HG02981 (cell line): ENCODE results near the gene FNDC10.

ENCODE experiments used
- ATAC-seq: cut with Tn5 transposase; IDR thresholded peaks from one replicate; pipeline ENCODE4 v1.9.1; 2021; ENCODE audit warnings: mild to moderate bottlenecking, moderate library complexity; ENCODE audit not compliant: unreplicated experiment

Gene FNDC10

DNA sequence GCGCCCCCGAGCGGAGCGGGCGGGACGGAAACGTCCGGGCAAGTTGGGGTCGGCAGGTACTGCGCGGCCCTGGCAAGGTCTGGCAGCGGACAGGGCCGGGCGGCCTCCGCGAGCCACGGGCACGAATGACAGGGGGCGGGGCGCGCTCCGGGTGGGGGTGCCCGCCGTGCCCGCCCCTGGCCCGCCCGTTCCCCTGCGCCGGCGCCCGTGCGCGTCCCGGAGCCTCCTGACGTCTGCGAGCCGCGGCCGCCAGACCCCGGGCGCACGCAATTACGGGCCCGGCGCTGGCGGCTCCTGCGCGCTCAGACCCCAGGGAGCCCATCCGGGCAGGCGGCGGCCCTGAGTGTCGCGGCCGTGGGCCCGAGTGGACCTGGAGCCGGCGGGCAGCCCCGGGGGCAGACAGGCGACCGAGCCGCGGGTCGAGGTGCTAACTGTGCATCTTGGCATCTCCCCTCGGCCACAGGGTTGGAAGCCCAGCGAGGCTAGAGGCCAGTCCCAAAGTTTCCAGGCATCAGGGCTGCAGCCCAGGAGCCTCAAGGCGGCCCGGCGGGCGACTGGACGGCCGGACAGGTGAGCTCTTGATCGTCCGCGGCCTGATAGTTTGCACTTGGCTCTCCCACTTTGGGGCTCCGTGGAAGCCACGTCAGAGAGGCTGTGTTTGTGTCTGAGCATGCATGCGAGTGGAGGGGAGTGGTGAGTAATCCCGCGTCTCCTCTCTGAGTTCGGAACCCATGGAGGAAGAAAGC, 16.3 kb upstream of the FNDC10 start:
- ATAC-seq = peak; percentile 14

DNA sequence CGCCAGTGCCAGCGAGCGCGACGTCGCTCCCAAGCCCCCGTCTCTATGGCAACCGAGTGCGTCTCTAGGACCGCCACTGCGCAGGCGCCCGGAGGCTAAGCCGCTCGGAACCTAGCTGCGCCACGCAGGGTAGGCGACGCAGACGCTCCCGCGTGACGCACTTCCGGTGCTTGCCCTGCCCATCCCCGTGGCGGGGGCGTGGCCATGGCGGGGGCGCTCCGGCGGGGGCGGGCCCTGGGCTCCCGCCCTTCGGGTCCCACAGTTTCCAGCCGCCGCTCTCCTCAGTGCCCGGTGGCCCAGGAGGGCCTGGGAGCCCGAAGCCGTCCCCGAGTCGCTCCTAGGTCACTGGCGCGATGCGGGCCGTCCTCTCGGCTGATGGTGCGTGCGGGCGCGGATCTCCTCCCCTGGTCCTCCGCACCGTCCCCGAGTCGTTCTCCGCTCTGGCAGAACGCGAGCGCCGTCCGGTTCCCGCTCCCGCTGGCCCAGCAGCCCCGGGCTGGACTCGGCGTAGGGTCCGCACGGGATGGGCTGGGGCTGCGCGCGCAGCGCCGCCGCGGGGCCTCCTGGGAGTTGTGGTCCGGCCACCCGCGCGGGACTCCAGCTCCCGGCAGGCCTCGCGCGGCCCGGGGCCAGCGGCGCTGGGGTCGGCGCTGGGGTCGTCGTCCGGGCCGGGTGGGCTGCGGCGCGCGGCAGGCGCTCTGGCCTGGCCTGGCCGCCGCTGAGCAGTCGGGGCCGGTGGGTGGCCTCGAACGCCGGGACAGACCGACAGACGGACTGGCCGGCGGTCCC, 15.5 kb upstream of the FNDC10 start, which contains the start of gene MIB2:
Gene MIB2 (plus strand): TSS at position 245 of the 789 bp plus-strand sequence. CDS start 7,953 bp downstream, outside the sequence.
- ATAC-seq = peak; percentile 83

GRCh38 chr1:1614954-1615255, 15.0 kb upstream of the FNDC10 start:
- ATAC-seq = no peak

DNA sequence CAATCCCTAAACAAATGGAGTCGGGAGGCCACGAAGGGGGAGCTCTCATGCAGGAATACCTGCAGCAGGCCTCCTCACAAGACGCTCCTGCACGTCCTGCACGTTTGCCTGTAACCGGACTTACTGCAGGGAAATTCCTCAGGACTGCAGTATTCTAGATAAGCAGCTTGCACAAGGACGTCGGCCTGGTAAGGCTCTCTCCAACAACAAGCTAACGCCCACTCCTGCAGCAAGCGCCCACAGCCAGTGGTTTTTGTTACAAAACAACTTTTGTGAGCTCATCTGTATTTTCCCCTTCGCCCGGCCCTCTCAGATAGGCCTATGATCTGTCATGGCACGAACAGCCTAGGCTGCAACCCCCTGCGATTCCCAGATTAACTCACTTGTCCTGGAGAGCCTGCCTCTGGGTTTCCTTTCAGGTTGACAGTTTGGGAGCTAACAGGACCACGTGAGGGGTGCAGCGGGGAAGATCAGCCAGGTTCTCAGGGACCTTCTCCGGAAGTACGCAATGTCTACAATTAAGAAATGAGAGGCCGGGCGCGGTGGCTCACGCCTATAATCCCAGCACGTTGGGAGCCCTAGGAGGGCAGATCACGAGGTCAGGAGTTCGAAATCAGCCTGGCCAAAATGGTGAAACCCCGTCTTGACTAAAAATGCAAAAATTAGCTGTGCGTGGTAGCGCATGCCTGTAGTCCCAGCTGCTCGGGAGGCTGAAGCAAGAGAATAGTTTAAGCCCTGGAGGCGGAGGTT, 14.4 kb upstream of the FNDC10 start:
- ATAC-seq = no peak

- no peak for ATAC-seq
Observed at GRCh38 chr1:1613509-1614082, 13.7 kb upstream of the FNDC10 start.

DNA sequence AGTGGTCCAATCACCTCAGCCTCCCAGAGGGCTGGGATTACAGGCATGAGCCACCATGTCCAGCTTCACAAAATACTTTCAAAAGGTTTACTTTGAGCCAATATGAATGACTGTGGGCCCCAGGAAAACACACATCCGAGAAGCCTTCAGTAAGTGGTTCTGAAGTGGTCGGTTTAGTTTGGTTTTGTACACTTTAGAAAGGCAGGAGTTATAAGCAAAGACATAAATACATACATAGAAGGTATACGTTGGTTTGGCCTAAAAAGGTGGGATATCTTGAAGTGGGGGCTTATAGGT, 12.1 kb upstream of the FNDC10 start:
- no peak for ATAC-seq

GRCh38 chr1:1610796-1611195, 10.9 kb upstream of the FNDC10 start:
- no peak for ATAC-seq

DNA sequence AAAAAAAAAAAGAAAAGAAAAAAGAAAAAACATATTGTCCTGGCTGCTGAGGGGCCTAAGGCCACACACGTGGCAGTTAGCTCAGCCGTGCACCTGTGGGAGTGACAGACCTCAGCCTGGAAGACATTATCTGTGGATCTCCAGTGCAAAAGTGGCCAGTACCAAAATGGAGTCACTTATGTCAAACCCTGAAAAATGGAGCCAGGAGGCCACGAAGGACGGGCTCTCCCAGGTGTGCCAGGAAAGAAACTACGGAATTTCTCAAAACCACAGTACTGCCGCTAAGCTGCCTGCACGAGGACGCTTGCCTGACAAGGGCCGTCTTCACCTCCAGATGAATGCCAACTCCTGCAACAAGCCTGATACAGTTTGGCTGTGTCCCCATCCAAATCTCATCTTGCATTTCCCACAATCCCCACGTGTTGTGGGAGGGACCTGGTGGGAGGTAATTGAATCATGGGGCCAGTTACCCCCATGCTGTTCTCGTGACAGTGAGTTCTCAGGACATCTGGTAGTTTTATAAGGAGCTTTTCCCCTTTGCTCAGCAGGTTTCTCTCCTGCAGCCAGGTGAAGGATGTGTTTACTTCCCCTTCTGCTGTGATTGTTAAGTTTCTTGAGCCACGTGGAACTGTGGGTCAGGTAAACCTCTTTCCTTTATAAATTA, 10.0 kb upstream of the FNDC10 start:
- no peak for ATAC-seq

GRCh38 chr1:1606232-1606631, 6.3 kb upstream of the FNDC10 start:
- ATAC-seq = no peak

DNA sequence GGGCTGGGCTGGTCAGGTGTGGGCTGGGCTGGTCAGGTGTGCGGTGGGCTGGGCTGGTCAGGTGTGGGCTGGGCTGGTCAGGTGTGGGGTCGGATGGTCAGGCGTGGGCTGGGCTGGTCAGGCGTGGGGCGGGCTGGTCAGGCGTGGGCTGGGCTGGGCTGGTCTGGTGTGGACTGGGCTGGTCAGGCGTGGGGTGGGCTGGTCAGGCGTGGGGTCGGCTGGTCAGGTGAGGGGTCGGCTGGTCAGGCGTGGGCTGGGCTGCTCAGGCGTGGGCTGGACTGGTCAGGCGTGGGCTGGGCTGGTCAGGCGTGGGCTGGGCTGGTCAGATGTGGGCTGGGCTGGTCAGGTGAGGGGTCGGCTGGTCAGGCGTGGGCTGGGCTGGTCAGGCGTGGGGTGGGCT, 5.8 kb upstream of the FNDC10 start:
- ATAC-seq = no peak

GRCh38 chr1:1605034-1605591, 5.2 kb upstream of the FNDC10 start:
- ATAC-seq = no peak

GRCh38 chr1:1604374-1605033, 4.6 kb upstream of the FNDC10 start:
- no peak for ATAC-seq

DNA sequence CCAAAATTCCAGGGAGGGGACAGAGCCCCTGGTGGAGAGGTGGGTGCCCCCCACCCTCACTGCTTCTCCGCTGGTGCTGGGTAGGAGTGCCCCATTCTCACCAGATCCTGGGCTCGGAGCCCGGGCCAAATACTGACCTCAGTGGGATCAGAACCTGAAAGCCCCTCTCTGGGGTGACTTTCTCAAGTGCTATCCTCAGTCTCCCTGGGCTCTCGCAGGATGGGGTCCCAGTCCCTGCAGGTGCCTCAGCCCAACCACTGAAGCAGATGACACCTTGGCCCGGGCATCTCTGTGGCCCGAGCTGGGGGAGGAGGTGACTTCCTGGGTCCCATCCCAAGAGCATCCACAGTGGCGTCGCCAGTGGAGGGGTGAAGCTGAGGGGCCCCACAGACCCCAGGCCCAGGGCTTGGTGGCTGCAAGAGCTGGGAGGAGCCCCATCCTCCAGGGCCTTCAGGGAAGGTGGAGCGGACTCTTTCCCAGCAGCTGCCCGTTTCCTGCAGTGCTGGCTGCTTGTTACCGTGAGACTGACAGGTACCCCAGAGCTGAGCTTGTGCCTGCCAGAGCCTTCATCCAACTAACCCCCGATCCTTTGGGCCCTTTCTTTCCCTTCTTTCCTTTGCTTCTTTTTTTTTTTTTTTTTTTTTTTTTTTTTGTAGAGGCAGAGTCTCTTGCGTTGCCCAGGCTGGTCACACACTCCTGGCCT, 3.9 kb upstream of the FNDC10 start:
- no peak for ATAC-seq

GRCh38 chr1:1602968-1603506, 3.1 kb upstream of the FNDC10 start:
- no peak for ATAC-seq

DNA sequence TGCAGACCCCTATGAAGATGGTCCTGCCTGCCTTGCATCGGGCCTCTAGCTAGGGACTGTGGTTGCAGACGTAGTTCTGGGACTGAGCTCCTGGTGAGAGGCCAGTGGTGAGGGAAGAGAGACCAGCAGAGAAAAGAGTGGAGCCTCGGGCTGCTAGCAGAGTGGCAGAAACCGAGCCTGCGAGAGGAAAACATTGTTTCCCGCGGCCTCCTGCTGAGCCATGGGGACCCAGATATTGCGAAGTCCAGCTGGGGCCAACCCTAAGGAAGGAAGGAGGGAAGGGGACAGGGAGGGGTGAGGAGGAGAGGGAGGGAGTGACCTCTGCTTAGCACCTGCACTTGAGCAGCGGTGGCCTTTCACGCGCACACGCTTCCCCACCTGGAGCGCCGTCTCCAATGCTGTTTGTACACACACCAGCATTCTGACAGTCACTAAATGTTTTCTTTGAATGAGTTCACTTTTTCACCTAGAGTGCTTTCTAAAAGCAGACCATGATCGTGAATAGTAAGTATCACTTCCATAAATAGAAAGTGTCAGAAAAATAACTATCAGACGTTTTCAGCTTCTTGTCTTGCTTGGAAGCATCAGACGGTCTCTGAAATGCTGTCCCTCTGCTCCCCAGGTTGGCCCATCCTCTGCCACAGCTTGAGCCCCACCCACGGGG, 2.5 kb upstream of the FNDC10 start:
- ATAC-seq = no peak

GRCh38 chr1:1601564-1602303, 1.8 kb upstream of the FNDC10 start:
- ATAC-seq = no peak

DNA sequence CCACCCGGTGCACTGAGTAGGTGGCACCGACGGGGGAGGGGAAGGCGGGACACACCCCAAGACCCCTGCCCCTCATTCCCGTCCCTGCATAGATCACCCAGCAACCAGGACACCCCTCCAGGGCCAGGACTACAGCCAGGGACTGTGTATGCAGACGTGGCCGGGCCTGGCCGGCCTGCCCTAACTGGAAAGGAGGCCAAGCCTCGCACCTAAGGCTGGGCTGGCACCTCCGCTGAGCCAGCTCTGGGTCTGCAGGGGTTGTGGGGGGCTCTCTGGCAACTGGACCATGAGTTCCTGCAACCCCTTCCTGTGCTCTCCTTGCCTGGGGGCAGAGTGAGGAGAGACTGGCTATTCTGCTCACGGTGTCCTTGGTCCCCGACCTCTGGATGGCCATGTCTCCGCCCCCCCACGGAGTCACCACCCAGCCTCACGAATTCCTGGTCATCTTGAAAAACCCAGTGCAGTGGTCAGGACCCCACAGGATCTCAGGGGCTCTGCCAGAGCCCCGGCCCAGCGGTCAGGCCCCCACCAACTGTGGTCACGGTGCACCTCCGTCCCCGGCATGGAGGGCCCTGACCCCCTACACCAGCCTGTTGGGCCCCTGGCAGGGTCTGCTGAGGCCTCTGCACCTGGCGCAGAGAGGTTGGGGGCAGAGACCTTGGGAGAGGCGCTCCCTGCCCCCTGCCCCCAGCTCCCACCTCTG, 1.1 kb upstream of the FNDC10 start:
- no peak for ATAC-seq
